HG03442 (cell line): ENCODE results near the gene PTPN13.

Source experiments
- ATAC-seq: cut with Tn5 transposase; IDR thresholded peaks from one replicate; pipeline ENCODE4 v1.9.1; 2021; ENCODE audit warnings: mild to moderate bottlenecking, moderate library complexity; ENCODE audit not compliant: unreplicated experiment

The PTPN13 gene

DNA sequence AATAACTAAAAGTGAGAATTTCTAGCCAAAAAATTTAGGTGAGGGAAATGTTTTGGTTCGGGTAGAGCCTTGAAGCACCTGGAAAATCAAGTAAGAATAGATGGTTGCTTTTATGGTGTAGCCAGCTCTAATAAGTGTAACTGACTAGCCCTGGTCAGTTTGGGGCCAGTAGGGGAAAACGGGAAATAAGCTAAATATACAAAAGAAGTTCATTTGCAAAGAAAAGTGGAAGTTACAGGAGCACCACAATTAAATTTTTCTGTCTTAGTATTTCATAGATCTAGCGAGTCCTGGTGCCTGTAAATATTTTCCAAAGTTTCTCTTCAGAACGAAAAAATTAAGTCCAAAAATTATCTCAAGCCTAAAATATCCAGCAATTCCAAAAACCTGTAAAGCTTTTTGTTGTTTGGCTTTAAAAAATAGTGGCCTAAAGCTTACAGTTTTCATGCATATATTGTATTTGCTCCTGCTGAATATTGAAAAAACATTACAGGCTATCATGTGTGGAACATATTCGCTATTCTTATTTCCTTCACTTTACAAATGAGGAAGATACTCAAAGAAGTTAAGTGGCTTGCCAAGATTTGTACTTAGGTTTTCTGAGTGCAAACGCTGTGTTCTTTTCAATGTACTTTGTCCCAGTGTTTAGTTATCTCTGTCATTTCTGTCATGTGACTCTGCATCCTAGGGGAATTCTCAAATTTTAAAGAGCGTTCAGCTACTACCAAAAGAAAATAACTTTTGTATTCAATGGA lies 7.3 kb upstream of the PTPN13 start:
- no peak for ATAC-seq

DNA sequence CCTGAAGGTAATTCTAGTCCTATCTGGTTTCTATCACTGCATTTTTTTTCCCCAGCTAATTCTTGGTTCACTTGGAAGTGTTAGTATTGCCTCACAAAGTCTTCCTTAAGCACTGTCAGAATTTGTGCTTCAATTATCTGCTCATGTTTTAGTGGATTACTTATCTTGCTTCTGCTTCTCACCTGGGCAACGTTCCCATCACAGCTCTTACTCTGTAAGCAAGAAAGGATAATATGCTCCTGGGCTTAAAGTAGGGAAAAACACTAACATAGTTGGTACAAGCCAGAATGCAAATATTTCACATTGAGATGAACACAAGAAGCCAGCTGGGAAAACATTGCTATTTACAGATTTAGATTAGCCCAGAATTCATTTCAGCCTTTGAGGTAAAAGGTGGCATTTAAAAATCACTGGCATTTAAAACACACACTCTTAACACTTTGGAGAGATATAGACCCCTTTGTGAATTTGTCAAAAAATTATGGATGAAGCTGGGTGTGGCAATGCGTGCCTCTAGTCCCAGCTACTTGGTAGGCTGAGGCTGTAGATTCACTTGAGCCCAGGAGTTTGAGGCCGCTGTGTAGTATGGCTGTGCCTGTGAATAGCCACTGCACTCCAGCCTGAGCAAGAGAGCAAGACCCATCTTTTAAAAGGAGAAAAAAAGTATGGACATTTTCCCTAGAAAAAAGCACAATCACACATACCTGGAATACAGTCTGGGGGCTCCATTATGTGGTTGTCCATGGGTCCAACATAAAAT lies 6.6 kb upstream of the PTPN13 start:
- no peak for ATAC-seq

DNA sequence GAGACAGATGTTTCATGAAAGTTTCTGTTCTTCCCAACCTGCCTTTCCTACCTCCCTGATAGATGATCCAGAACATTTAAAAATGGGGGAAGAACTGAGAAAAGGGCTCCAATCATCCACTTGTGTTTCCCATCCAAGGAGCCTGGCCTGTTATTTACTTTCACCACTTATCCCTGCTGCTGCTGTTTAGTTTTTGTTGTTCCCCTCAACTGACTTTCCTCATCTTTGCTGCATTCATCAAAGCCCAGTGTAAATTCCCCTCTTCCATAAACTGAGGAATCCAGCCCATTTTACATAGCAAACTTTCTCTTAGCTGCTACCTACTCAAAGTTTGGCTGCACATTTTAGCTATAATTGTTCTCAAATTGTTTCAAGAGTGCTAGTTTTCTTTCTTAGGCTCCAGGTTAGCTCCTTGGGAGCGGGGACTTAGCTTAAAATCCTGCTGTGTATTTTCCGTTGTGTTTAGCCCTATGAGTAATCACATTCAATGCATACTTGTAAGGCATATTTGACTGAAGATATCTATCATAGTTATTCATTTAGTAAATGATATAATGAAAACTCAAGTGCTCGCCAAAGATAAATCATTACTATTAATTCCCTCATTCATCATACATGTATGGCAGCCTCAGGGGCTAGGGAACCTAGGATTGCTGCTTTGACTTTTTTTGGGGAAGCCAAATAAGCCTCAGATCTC lies 1.4 kb upstream of the PTPN13 start:
- no peak for ATAC-seq

DNA sequence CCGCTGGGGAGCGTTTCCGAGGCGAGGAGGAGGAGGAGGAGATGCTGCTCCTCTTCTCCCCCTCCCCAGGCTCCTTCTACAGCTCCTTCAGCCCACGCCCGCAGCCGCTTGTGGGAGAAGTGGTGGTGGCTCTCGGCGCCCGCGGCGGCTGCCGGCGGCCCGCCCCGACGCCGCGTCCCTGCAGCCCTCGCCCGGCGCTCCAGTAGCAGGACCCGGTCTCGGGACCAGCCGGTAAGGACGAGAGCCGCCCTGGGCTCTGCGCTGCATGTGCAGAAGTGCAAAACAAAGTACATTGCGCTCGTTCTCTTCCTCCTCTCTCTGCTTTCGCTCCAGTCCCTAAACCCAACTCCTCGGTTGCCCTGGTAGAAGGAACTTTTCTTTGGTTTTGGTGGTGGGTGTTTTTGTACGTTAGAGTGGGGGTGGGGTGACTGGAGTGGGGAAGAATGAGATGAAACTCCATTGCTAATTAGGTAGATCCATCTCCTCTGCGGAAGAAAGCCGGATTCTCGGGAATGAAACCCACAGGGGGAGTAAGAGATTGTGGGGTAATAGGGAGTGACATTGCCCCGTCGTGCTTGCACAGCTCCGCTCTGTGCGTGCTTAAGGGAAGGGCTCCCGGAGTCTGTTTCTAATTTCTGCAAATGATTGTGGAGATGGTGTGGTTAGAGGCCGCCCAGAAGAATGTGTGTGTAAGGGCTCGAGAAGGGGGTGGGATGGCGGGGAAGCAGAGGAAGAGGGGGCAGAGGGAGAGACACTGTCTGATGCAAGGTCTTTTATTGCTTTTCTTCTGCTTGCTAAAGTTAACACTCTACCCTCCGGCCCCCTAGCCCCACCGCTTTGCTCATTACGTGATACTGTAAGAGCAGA lies 677 bp downstream of the PTPN13 start:
- peak; percentile 18 for ATAC-seq

DNA sequence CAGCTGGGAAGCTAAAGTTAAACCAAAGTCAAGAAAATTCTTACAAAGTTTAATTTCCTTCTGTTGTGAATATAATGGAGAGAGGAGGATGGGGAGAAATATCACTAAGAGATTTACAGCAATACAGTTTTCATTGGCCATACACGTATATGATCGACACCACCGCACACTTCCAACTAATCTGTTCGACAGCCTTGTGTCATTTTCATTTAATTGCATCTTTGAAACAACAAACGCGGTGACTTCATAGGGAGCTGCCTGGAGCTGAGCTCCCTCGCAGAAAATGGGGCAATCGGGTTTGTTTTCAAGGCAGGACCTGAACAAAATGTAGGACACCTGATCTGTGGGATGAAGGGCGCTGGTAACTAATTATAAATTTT lies 1.3 kb downstream of the PTPN13 start:
- no peak for ATAC-seq

DNA sequence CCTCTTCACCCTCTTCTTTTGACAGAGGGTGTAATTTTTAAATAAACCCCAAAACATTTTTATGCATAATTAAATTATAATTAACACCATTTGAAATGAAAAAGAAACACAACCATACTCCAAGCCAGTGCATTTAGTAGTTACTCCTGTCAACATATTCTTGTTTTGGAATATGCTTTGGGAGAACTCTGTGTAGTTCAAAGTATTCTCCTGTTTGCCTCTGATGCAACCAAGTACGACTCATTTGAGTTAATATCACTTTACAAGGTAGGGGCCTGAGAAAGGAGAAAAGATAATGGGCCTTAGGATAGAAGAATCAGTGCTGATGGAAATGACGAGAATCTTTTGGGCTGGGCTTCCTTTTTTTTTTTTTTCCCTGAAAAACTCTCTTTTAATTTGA lies 2.7 kb downstream of the PTPN13 start:
- no peak for ATAC-seq

DNA sequence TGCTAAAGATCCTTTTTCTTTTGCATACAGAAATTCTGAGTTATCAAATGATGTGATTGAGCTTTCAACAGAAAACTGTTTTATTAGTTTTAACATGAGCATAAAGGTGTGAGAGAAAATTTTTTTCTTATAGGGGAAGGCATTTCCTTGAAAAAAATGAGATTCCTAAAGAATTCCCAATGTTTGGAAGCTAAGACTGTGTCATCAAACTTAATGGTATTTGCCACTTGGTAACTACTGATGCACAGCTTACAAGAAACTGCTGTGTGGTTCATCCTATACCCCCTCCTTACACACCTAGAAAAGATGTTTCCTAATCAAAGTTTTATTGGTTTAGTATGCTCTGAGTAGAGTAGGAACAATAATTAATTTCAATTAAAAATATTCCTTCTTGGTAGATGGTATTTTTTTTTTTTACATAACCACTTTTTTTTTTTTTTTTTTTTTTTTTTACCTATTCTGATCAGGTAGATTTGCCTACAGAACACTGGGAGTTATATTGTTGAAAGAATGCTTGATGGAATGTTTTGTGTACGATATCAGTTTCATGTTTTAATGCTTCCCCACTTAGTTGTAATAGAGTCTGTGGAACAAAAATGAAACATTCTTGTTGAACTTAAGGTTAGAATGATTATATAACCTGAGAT lies 6.0 kb downstream of the PTPN13 start:
- no peak for ATAC-seq

DNA sequence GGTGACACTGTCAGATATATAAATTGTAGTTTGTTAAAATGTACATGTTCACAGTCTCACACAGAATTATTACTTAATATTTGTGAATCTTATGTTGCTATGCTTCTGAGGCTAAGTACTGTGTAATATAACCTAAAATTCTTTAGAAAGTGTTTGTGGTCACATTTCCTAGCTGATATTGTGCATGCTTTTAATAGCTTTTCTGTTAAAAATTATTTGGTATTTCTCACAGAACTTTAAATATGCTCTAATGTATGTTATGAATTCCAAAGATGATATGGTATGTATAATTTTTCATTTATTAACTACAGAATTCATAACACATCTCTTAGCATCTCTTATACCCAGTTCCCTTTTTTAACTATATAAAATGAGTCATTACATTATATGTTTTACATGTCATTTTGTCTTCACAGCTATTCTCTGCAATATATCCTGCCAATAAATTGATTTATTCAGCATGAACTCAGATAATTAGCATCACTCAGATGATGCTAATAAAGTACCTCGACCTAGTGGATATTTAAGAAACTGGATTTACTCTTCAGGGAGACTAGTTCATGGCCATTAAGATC lies 9.3 kb downstream of the PTPN13 start:
- ATAC-seq: no peak

DNA sequence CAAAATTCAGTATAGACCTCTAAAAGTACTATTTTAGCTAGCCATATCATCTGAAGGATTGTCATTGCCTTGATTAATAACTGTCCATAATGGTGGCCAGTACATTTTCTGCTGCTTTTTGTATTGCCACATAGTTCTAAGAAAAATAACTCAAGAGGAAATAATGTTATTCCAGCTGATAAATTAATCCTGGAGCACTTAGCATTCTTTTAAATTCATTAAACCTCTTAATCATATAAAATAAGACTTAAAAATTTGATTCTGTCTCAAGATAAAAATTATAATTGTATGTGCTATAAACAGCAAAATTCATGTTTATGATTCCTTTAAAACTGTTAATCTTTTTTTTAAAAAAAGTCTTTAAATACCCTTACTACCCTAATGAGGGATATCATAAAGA lies 12.7 kb downstream of the PTPN13 start:
- ATAC-seq: no peak

DNA sequence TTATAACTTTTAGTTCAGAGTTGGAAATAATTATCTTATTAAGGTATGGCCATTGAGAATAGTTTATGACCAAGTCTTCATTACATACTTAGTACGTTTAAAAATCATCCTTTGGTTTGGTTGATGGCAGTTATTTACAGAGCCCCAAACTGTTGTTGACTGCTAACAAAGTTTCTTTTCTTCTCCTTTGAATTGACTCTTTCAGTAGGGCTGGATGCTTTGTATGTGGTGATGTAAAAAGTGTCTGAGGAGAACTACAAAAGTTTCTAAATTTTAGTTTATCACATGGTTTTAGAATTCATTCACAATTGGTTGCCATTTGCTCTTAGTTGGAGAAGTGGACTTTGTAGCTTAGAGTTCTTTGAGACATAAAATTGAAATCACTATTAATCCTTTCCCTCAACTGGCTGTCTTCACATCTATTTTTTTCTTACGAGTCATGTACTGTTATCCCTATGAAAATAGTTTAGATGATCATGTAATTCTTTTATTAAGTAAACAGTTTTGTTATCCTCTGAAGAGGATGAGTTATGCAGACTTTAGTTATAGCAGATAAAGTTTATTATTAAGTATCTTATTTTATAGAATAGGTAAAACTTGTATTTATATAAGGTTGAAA lies 14.8 kb downstream of the PTPN13 start:
- ATAC-seq: no peak

DNA sequence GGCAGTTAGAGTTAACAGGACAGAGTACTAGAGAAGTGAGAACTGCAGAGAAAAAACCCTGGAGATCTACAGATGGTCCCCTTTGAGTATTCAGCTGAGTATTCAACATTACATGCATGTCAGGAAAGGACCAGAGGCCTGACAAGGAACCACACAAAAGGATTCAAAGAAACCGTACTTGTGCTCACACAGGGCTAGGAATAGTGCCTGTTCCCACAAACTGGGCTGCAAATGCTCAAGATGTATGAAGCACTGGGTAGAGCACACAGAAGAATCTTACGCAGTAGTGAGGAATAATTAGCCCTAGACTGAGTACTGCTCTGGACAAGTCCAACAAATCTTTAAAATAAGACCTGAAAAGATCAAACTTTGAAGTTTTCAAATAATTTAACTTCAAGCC lies 17.6 kb downstream of the PTPN13 start:
- no peak for ATAC-seq

DNA sequence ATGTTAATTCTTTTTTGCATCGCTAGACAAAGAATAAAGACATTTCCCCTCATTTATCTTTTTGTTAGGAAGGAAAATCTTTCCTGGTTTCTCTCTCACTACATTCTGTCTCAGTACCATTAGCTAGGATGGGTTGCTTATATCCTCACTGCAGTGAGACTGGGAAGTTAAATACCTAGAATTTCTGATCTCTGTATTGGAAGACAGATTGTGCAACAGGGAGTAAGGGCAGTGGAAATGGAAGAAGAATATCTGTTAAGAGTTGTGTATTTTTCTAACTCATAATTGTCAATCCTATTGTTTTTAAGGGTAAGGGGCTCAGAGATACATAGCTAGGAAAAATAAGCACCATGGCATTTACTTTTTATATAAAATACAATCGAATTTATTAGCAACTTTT lies 19.6 kb downstream of the PTPN13 start:
- no peak for ATAC-seq

DNA sequence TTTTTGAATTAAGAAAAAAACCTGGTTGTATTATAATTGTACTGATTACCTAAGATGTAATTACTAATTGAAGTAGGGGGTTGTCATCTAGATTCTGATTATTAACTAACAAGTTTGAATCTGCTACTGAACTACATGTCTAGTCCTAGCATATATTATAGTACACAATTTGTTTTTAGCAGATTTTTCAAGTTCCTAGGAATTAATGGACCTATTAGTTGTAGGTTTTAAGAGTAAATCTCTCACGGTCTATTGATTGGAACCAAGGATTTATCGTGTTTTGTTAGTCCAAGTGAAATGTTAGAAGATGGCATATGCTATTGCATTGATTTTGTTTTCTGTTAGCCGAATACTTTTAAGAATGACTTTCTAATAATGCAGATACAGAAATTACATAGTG lies 20.8 kb downstream of the PTPN13 start:
- ATAC-seq: no peak

DNA sequence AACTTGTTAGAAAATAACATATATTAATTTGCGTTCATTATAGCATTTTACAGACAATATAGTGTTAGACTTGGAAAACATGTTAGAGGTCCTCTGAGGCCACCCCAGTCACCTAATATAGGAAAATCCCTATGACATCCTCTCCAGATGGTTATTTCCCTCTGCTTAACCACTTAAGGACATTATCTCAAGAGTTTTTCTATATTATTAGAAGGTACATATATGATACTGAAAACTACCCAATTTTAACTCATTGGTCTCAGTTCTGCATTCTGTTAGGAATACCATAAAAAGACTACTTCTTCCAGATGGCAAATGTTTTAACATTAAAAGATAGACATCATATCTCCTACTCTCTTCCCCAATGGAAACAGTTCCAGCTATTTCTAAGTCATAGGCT lies 21.4 kb downstream of the PTPN13 start:
- no peak for ATAC-seq

DNA sequence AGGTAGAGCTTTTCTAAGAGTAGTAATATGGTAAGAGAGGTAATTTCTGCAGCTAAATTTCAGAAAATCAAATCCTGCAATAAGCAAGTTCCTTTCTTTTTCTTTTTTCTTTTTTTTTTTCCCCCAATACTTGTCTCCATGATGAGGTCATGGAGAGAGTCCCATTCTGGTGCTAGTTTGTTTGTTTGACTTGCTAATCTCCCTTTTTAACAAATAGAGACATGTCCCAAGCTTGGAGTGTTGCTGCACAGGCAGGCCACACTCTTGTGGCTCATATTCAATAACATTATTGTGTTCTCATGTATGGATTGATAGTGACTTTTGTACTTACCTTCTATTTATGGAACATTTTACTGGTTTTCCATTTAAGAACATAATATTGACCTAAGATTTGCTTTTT lies 25.5 kb downstream of the PTPN13 start:
- no peak for ATAC-seq

DNA sequence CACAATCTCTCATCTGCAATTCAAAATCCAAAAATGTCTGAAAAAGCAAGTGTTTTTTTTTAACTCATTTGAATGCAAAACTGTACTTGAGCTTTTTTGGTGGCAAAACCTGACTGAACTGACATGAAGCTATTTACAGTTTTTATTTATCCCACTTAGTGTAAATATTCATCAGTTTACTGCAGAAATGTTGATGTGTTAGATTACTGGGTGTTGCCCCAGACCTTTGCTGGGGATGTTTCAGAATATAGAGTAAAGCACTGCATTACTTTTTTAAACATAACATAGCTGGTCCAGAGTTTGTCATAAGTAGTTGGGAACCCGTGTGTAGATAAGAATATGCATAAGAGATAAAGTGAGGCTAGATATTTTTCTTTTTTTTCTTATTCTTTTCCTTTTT lies 27.3 kb downstream of the PTPN13 start:
- ATAC-seq: no peak

DNA sequence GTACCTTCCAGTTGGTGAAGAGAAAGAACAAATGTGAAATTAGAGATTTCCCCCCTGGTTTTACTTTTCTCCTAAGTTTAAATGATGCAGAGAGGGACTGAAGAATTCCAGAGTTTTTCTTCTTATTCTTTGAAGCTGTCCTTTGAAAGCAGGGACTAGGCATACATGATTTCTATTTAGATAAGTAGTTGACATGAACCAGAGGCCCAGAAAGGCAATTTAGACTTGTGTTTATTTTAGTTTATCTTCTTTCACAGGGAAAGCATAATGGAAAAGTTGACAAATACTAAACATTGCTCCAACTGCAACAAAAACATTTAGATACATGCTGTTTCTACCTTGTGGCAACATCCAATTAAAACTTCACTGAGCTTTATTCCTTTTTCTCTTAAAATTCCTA lies 32.0 kb downstream of the PTPN13 start:
- no peak for ATAC-seq

DNA sequence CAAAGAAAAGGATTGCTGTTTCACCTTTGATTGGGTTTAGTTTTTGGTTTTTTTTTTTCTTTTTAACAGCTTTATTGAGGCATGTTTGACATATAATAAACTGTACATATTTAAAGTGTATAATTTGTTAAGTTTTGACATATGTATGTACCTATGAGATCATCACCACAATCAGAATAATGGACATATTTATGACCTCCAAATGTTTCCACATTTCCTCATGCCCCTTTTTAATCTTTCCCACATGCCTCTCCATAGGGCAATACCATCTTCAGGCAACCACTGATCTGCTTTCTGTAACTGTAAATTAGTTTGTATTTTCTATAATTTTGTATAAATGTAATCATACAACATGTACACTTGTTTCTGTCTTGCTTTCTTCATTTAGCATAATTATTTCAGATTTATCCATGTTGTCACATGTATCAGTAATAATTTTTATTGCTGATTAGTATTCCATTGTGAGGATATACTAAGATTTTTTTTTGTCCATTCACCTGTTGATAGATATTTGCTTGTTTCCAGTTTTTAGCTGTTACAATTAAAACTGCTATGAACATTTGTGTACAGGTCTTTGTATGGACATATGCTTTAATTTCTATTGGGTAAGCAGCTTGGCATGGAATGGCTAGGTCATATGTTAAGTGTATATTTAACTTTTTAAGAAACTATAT lies 33.5 kb downstream of the PTPN13 start:
- ATAC-seq: no peak

DNA sequence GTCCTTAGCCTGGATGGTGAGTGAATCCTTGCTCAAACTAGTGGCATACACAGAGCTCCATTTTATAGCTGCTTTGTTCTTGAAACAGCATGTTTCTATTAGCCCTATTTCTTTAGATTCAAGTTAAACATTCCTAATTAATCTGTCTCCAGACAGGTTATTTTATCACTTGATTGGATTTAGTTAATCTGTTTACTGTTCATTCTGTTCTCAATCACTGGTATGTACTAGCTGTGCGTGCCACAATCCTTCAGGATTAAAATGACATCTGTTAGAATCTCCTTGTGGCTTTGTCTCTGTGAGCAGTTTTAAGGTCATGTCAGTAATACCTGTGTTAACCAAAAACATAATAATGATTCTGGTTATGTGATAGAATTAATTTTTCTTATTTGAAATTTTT lies 36.5 kb downstream of the PTPN13 start:
- ATAC-seq: no peak
